ENCODE results near the gene EPN1.
"Not testable (repeated sequence)": the region's sequence is repeated elsewhere in the genome, so short reads cannot be mapped to it uniquely, and the experiment has no call there.

The EPN1 gene

GRCh38 chr19:55720214-55720746, 45.3 kb downstream of the EPN1 start:
- no peak for DNase-seq (ENCODE audit: low read depth)

- DNase-seq (ENCODE audit: low read depth): no peak
Observed at GRCh38 chr19:55720801-55721200, 45.8 kb downstream of the EPN1 start.

DNA sequence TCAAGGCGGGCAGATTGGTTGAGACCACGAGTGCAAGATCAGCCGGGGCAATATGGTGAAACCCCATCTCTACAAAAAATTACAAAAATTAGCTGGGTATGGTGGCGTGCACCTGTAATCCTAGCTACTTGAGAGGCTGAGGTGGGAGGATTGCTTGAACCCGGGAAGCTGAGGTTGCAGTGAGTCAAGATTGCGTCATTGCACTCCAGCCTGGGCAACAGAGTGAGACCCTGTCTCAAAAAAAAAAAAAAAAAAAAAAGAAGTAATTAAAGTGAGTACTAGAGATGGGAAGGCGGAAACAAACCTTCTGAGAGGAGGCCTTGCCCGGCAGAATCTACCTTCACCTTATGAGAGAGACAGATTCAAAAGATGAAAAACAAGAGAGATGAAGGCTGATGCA, 48.5 kb downstream of the EPN1 start:
- no peak for DNase-seq (ENCODE audit: low read depth)

GRCh38 chr19:55730378-55730777, 55.4 kb downstream of the EPN1 start:
- DNase-seq (ENCODE audit: low read depth): not testable (repeated sequence)

DNA sequence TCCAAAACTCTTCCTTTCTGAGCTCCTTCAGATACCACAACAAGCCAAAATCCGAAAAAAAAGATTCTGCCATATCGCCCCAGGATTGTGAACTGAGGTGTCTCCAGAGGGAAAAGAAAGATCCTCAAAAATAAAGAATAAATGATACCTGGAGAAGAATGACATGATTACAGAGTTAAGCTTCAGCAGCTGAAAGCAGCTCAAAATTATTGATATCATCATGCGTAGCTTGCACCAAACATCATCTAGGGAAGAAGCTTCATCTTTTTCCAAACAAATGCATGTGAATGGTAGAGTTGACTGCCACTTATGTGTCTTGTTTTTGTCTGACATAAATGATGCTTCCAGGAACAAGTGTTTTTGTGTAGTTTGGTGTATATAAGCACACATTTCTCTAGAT, 63.3 kb downstream of the EPN1 start, which contains the start of gene NLRP9:
TSS of gene NLRP9 (minus strand) at position 101 of the 400 bp plus-strand sequence. CDS start at position 73, 28 bp downstream.
- DNase-seq (ENCODE audit: low read depth): no peak

- no peak for DNase-seq (ENCODE audit: low read depth)
Observed at GRCh38 chr19:55750715-55751114, 75.7 kb downstream of the EPN1 start.

GRCh38 chr19:55753401-55753800, 78.4 kb downstream of the EPN1 start:
- no peak for DNase-seq (ENCODE audit: low read depth)

DNA sequence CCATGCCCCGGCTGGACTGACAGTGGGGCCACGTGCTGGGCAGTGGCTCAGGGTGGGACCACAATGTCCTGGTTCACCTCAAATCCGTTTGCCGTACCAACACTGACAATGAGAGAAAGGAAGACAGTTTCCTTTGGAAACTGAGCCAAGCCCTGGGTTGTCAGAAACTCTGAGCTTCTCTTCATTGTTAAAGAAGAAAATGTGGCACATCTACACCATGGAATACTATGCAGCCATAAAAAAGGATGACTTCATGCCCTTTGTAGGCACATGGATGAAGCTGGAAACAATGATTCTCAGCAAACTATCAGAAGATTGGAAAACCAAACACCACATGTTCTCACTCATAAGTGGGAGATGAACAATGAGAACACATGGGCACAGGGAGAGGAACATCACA, 81.8 kb downstream of the EPN1 start:
- not testable (repeated sequence) for DNase-seq (ENCODE audit: low read depth)

DNA sequence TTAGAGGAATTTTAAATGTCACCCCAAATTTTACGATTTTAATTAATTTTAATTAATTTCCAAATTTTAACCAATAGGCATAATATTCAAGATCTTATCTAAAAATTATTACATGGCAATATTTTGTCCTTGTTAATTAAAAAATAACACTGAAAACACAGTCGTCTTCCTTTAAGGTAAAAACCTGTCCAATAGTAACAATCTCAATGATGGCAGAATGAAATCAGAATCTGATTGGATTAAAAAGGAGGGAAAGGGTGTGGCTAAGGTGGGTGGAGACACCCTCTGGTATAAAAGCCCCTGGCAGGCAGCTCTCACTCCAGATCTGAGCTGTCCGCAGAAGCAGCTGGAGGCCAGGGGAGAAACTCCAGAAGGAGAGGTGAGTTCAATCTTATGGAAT, 83.8 kb downstream of the EPN1 start, which contains the start of gene RFPL4A:
TSS of gene RFPL4A (plus strand) at position 301 of the 400 bp plus-strand sequence. CDS start 2,704 bp downstream, outside the sequence.
- not testable (repeated sequence) for DNase-seq (ENCODE audit: low read depth)

Data from T-helper 22 cell (primary cell).